Transverse colon (tissue), 4 donors: ENCODE results near the gene PCCA. TPM values are rescaled to one million over a fixed set of nuclear protein-coding genes. Genes with fewer than 3 reads are reported as not detected.

ENCODE experiments used
- DNase-seq: peaks from one replicate; pipeline ENCODE4 v3.0.0-alpha.2; 2019
- H3K27ac ChIP-seq, 4 donors: fragments of 200-600 bp; sonication (generic); 2 replicates each; pipeline ENCODE4 v1.5.1; 2016 to 2018; ENCODE audit warnings: inconsistent platforms in 4 of 4
- H3K27me3 ChIP-seq: fragments of 200-600 bp; sonication (generic); 2 replicates; pipeline ENCODE4 v1.5.1; 2017; ENCODE audit warnings: inconsistent platforms
- H3K36me3 ChIP-seq, 4 donors: fragments of 200-600 bp; sonication (generic); 2 replicates each; pipeline ENCODE4 v1.5.1; 2017 to 2019; ENCODE audit warnings: inconsistent platforms in 4 of 4
- H3K4me1 ChIP-seq, 4 donors: fragments of 200-600 bp; sonication (generic); 2 replicates each; pipeline ENCODE4 v1.5.1; 2017 to 2020; ENCODE audit warnings: inconsistent platforms in 4 of 4
- H3K4me3 ChIP-seq, 4 donors: fragments of 200-600 bp; sonication (generic); 1 replicate in 1 of 4; 2 replicates in 3 of 4; pipeline versions ENCODE4 v1.5.1 to v1.6.1; 2017 to 2019; ENCODE audit warnings: inconsistent platforms in 4 of 4
- H3K9me3 ChIP-seq, 2 donors: fragments of 200-600 bp; sonication (generic); 2 replicates each; pipeline ENCODE4 v1.5.1; 2017 to 2019; ENCODE audit warnings: inconsistent platforms in 2 of 2
- CTCF ChIP-seq, 5 experiments: fragments of 200-600 bp in 3 of 5; fragments of 450-650 bp in 2 of 5; sonication (generic) in 3 of 5; IDR thresholded peaks; 1 replicate in 2 of 5; 2 replicates in 3 of 5; pipeline ENCODE4 v1.5.1; 2016 to 2017; ENCODE audit warnings: antibody characterized with exemption in 5 of 5, inconsistent platforms in 3 of 5, mild to moderate bottlenecking in 2 of 5, moderate library complexity in 1 of 5
- EP300 ChIP-seq: sonication (generic); formaldehyde crosslinking; IDR thresholded peaks from one replicate; pipeline ENCODE4 v1.6.1; 2017; ENCODE audit warnings: antibody characterized with exemption, low read depth
- POLR2A ChIP-seq: fragments of 450-650 bp; IDR thresholded peaks from one replicate; pipeline ENCODE4 v1.6.1; 2016; ENCODE audit warnings: antibody characterized with exemption, mild to moderate bottlenecking, moderate library complexity
- POLR2AphosphoS5 ChIP-seq, 3 donors: sonication (generic); formaldehyde crosslinking; IDR thresholded peaks; one replicate each; pipeline ENCODE4 v1.6.1; 2016; ENCODE audit warnings: antibody characterized with exemption in 3 of 3
- whole genome bisulfite sequencing, 2 donors: methylation state at CpG; one replicate each; pipeline ENCODE4 v1.1.5; 2018; ENCODE audit warnings: low coverage in 1 of 2; 5-methylcytosine and 5-hydroxymethylcytosine counted together
- in situ Hi-C, 4 donors: fragments of 200-750 bp; cut with MboI; loops; one replicate each; pipeline versions ENCODE4 v1.15.0 to v1.15.1; 2017; ENCODE audit warnings: low sequenced_read_pairs in 3 of 4, low pct_ligation_motif_present in 1 of 4, low pct_unique_long_range_greater_than_20kb in 1 of 4
- intact Hi-C: fragments of 100-400 bp; cut with DNase I; formaldehyde crosslinking; loops from one replicate; pipeline ENCODE4 v1.15.1; 2023; ENCODE audit warnings: low total_unique reads
- total RNA-seq, 4 donors: library from RNA; depleted of rRNA; stranded (reverse); fragments of >200 nt; gene quantifications; one replicate each; pipeline ENCODE4 v1.1.0, GENCODE V29; 2016

PCCA gene
- total RNA-seq, 4 donors from 2014 or later: 13.1 to 87.8 (median 74.6) TPM

GRCh38 chr13:100231176-100231575 lies 142.3 kb downstream of the PCCA start:
- Histone ChIP-seq H3K4me3 (no peak overlapping the region), H3K4me1 (peaks cover 0 to 47% (median 33%) of the 10 kb centered on the region in 4 donors), H3K9me3 (no peaks in the 10 kb centered on the region), H3K27me3 (no peaks in the 10 kb centered on the region), H3K27ac (peak overlapping the region; percentile 79 to 89 (median 83)), H3K36me3 (no peaks in the 10 kb centered on the region)
- DNase-seq: no peak
- WGBS, 2 donors: 92 to 100% methylated on average over 1 to 3 of the region's 3 CpGs
- intact Hi-C loops: no loop called here
- TF ChIP-seq EP300 (no peak), CTCF (IDR thresholded peaks at IDR 0.05) (no peak), POLR2AphosphoS5 (IDR thresholded peaks at IDR 0.05) (no peak), POLR2A (no peak)
- in situ Hi-C loops: loop anchor here in 3 of 4 donors (10.0 to 25.0 kb wide), 4 partner anchors 281 to 576 kb away; no protein-coding TSS in a partner anchor

GRCh38 chr13:100234006-100234405 lies 145.1 kb downstream of the PCCA start:
- no peaks in the 10 kb centered on the region for H3K9me3 ChIP-seq
- no peak for DNase-seq
- in situ Hi-C loops (loop anchor here in 3 of 4 donors (10.0 to 25.0 kb wide), 4 partner anchors 278 to 579 kb away; no protein-coding TSS in a partner anchor), intact Hi-C loops (no loop called here)
- no peak overlapping the region for H3K27ac ChIP-seq
- no peaks in the 10 kb centered on the region for H3K27me3 ChIP-seq
- no peak overlapping the region for H3K4me3 ChIP-seq
- no peak for TF ChIP-seq EP300
- TF ChIP-seq CTCF (IDR thresholded peaks at IDR 0.05): no peak
- no peak for TF ChIP-seq POLR2AphosphoS5 (IDR thresholded peaks at IDR 0.05)
- no peak for TF ChIP-seq POLR2A
- H3K4me1 ChIP-seq: peaks cover 0 to 45% (median 33%) of the 10 kb centered on the region in 4 donors
- 70 to 82% methylated on average over 4 of the region's 4 CpGs for WGBS, 2 donors
- peaks cover 0 to 6% (median 0%) of the 10 kb centered on the region in 4 donors for H3K36me3 ChIP-seq

DNA sequence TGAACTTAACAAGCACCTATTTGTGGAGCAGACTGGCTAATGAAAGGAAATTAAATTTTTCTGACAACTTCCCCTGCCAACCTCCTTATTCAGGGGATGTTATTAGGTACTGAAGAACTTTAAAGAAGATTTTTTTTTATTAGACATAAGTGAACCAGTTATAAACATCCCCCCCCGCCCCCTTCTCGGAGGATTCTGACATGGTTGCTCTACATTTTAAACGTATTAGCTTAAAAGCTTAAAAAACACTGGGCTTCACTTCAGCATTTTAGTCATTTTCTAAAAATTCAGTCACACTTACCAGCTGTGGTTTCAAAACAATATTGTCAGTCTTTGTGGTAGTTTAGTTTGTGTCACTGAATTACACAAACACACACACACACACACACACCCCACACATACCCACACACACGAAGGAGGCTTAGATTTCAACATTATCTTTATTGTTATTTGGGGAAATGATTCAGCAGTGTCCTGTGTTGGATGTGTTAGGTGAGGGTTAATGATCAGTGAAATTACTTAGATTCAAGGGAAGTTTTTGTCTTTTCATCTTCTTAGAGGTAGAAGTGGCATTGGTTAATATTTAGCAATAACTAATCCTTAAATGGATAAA lies 145.7 kb downstream of the PCCA start:
- Histone ChIP-seq H3K27me3 (no peaks in the 10 kb centered on the region), H3K4me1 (peaks cover 0 to 39% (median 31%) of the 10 kb centered on the region in 4 donors), H3K4me3 (no peak overlapping the region), H3K9me3 (no peaks in the 10 kb centered on the region), H3K36me3 (peaks cover 0 to 6% (median 0%) of the 10 kb centered on the region in 4 donors), H3K27ac (no peak overlapping the region)
- intact Hi-C loops: no loop called here
- in situ Hi-C loops: loop anchor here in 3 of 4 donors (10.0 to 25.0 kb wide), 4 partner anchors 278 to 580 kb away; no protein-coding TSS in a partner anchor
- 67 to 100% methylated on average over 1 to 4 of the region's 4 CpGs for WGBS, 2 donors
- TF ChIP-seq CTCF (IDR thresholded peaks at IDR 0.05): no peak
- TF ChIP-seq EP300: no peak
- TF ChIP-seq POLR2AphosphoS5 (IDR thresholded peaks at IDR 0.05): no peak
- TF ChIP-seq POLR2A: no peak
- DNase-seq: no peak

- TF ChIP-seq EP300 (no peak), CTCF (IDR thresholded peaks at IDR 0.05) (peak; percentile 42 to 72 (median 56)), POLR2AphosphoS5 (IDR thresholded peaks at IDR 0.05) (no peak)
- in situ Hi-C loops: loop anchor here in 3 of 4 donors (10.0 to 25.0 kb wide), 4 partner anchors 277 to 581 kb away; no protein-coding TSS in a partner anchor
- WGBS, 2 donors: 13 to 25% methylated on average over 5 of the region's 5 CpGs
- H3K27me3 ChIP-seq: no peaks in the 10 kb centered on the region
- no peak for DNase-seq
- H3K27ac ChIP-seq: no peak overlapping the region
- H3K36me3 ChIP-seq: peaks cover 0 to 6% (median 0%) of the 10 kb centered on the region in 4 donors
- H3K9me3 ChIP-seq: no peaks in the 10 kb centered on the region
- intact Hi-C loops: no loop called here
- peaks cover 0 to 31% (median 24%) of the 10 kb centered on the region in 4 donors for H3K4me1 ChIP-seq
- no peak overlapping the region for H3K4me3 ChIP-seq
These were observed 146.5 kb downstream of the PCCA start for GRCh38 chr13:100235311-100235901.
